OCI-LY7 (cell line): Measurements from ENCODE around the gene GALNTL6. TPM values are rescaled to one million over a fixed set of nuclear protein-coding genes. Genes with fewer than 3 reads are reported as not detected.

Source experiments
- BruUV-seq: library from RNA; stranded (reverse); fragments of 400-500 nt; replicated peaks from 2 replicates; lab custom pipeline; 2021; lab: Mats Ljungman, UMichigan
- CTCF ChIA-PET: fragments of 300-600 bp; sonication (Branson Sonifier 250); formaldehyde crosslinking; loops from one replicate; lab custom pipeline; 2022; ENCODE audit warnings: antibody characterized with exemption; ENCODE audit not compliant: unreplicated experiment; lab: Charles Lee
- POLR2A ChIA-PET: fragments of 300-600 bp; sonication (Branson Sonifier 250); formaldehyde crosslinking; loops from one replicate; lab custom pipeline; 2022; ENCODE audit warnings: antibody characterized with exemption; lab: Charles Lee
- DNase-seq: peaks from one replicate; pipeline ENCODE4 v3.0.0-alpha.2; 2015; ENCODE audit warnings: low spot score
- H2AFZ ChIP-seq: fragments of 200-600 bp; sonication (generic), shearing (Covaris generic); 2 replicates; pipeline ENCODE4 v1.6.1; 2014; ENCODE audit warnings: mild to moderate bottlenecking, antibody characterized with exemption, low read length, moderate library complexity
- H3K27ac ChIP-seq: fragments of 200-600 bp; sonication (generic); 2 replicates; pipeline ENCODE4 v1.5.1; 2014; ENCODE audit warnings: mixed run types, low read depth, mild to moderate bottlenecking, moderate library complexity, low read length, inconsistent platforms; ENCODE audit not compliant: poor library complexity, severe bottlenecking
- H3K36me3 ChIP-seq: fragments of 200-600 bp; sonication (generic); 2 replicates; pipeline ENCODE4 v1.6.1; 2014; ENCODE audit warnings: mild to moderate bottlenecking, antibody characterized with exemption, low read length, moderate library complexity, mixed read lengths; ENCODE audit not compliant: insufficient read depth
- H3K4me1 ChIP-seq: fragments of 200-600 bp; sonication (generic); 2 replicates; pipeline ENCODE4 v1.5.1; 2014; ENCODE audit warnings: mild to moderate bottlenecking, low read length; ENCODE audit not compliant: insufficient read depth, poor library complexity, severe bottlenecking
- H3K4me2 ChIP-seq: fragments of 200-600 bp; sonication (generic); 2 replicates; pipeline ENCODE4 v1.6.1; 2014; ENCODE audit warnings: mild to moderate bottlenecking, low read length
- H3K4me3 ChIP-seq: fragments of 200-600 bp; sonication (generic); 2 replicates; pipeline ENCODE4 v1.5.1; 2014; ENCODE audit warnings: mild to moderate bottlenecking, low read depth, low read length; ENCODE audit not compliant: poor library complexity, severe bottlenecking
- H3K79me2 ChIP-seq: fragments of 200-600 bp; sonication (generic); 2 replicates; pipeline ENCODE4 v1.6.1; 2016; ENCODE audit warnings: low read depth, mild to moderate bottlenecking, low read length, moderate library complexity, mixed read lengths; ENCODE audit not compliant: insufficient read depth
- H3K9me2 ChIP-seq: fragments of 200-600 bp; sonication (generic); 2 replicates; pipeline ENCODE4 v1.6.1; 2016; ENCODE audit warnings: mild to moderate bottlenecking, low read length, mixed read lengths; ENCODE audit not compliant: insufficient read depth
- H3K9me3 ChIP-seq: fragments of 200-600 bp; sonication (generic); 2 replicates; pipeline ENCODE4 v1.6.1; 2014; ENCODE audit warnings: mild to moderate bottlenecking, mixed run types, low read length, mixed read lengths
- H4K20me1 ChIP-seq: fragments of 200-600 bp; sonication (generic); 2 replicates; pipeline ENCODE4 v1.6.1; 2014; ENCODE audit warnings: mild to moderate bottlenecking, antibody characterized with exemption, low read length, moderate library complexity, mixed read lengths; ENCODE audit not compliant: insufficient read depth
- CTCF ChIP-seq: fragments of 200-600 bp; sonication (generic); conservative IDR thresholded peaks from 2 replicates; pipeline ENCODE4 v1.5.1; 2014; ENCODE audit warnings: mild to moderate bottlenecking, antibody characterized with exemption, low read length, moderate library complexity, mixed read lengths
- EZH2phosphoT487 ChIP-seq: fragments of 200-600 bp; sonication (generic); IDR thresholded peaks from 2 replicates; pipeline ENCODE4 v1.6.1; 2018; ENCODE audit warnings: low read depth, borderline replicate concordance, mild to moderate bottlenecking, mixed run types, antibody characterized with exemption, low read length, moderate library complexity, mixed read lengths
- intact Hi-C: fragments of 100-400 bp; cut with micrococcal nuclease; formaldehyde crosslinking; loops from one replicate; pipeline ENCODE4 v1.10.0; 2022; ENCODE audit not compliant: unreplicated experiment
- total RNA-seq, 2 experiments: library from RNA; depleted of rRNA in 1 of 2; stranded (reverse); fragments of >200 nt in 1 of 2; shearing (Covaris generic) in 1 of 2; gene quantifications; 2 replicates each; pipeline ENCODE4 v1.2.3, GENCODE V29; 2014 to 2022

The GALNTL6 gene
- total RNA-seq, 2 experiments from 2014 or later, result not detected

DNA sequence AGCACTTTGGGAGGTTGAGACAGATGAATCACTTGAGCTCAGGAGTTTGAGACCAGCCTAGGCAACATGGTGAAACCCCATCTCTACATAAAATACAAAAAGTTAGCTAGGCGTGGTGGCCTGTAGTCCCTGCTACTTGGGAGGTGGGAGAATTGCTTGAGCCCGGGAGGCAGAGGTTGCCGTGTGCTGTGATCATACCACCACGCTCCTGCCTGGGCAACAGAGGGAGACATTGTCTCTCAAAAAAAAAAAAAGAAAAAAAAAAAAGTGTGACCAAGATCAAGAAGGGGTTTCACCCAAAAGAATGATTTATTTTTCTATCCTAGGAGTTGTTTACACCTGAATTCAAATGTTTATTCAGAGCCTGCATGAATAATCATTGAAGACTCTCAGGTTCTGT is 783.0 kb downstream of the GALNTL6 start:
- Histone ChIP-seq H4K20me1 (no peaks in the 10 kb centered on the region), H3K79me2 (no peaks in the 10 kb centered on the region), H3K36me3 (no peaks in the 10 kb centered on the region), H3K4me1 (no peaks in the 10 kb centered on the region), H3K4me3 (no peak overlapping the region), H3K9me2 (no peaks in the 10 kb centered on the region), H2AFZ (no peak overlapping the region), H3K9me3 (no peaks in the 10 kb centered on the region), H3K27ac (no peak overlapping the region), H3K4me2 (no peak overlapping the region)
- ChIA-PET POLR2A (no interaction called here), CTCF (no interaction called here)
- no peak for DNase-seq
- intact Hi-C loops, result no loop called here
- no TSS peak for BruUV-seq
- TF ChIP-seq EZH2phosphoT487 (no peak), CTCF (no peak)

DNA sequence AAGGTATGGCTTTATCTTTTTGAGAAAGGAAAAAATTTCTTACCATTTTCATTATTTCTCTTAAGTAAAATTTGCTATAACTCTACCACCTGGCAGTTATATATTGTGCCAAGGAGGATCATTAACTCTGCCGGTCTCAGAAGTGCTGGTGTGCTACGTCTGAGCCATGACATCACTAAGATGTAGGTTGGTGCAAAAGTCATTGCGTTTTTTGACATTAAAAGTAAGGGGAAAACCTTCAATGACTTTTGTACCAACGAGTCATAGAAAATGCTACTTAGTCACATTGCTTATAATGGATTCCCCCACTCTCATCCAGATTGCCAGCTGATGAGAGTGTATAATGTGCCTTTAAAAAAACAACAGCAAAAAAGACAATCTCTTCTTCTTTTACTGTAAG is 786.4 kb downstream of the GALNTL6 start:
- Histone ChIP-seq H2AFZ (no peak overlapping the region), H4K20me1 (no peaks in the 10 kb centered on the region), H3K27ac (no peak overlapping the region), H3K36me3 (no peaks in the 10 kb centered on the region), H3K9me3 (no peaks in the 10 kb centered on the region), H3K79me2 (no peaks in the 10 kb centered on the region), H3K4me2 (no peak overlapping the region), H3K4me1 (no peaks in the 10 kb centered on the region), H3K4me3 (no peak overlapping the region), H3K9me2 (no peaks in the 10 kb centered on the region)
- POLR2A ChIA-PET, result no interaction called here
- DNase-seq, result no peak
- no TSS peak for BruUV-seq
- TF ChIP-seq CTCF (no peak), EZH2phosphoT487 (no peak)
- intact Hi-C loops, result no loop called here
- CTCF ChIA-PET, result no interaction called here

- Histone ChIP-seq H3K4me3 (no peak overlapping the region), H3K36me3 (no peaks in the 10 kb centered on the region), H3K27ac (no peak overlapping the region), H2AFZ (no peak overlapping the region), H4K20me1 (no peaks in the 10 kb centered on the region), H3K4me2 (no peak overlapping the region), H3K9me3 (no peaks in the 10 kb centered on the region), H3K79me2 (no peaks in the 10 kb centered on the region), H3K4me1 (no peaks in the 10 kb centered on the region), H3K9me2 (no peaks in the 10 kb centered on the region)
- TF ChIP-seq EZH2phosphoT487 (no peak), CTCF (no peak)
- intact Hi-C loops, result no loop called here
- BruUV-seq, result no TSS peak
- POLR2A ChIA-PET, result no interaction called here
- CTCF ChIA-PET, result no interaction called here
- DNase-seq, result no peak
These were observed 788.0 kb downstream of the GALNTL6 start for GRCh38 chr4:172601195-172601594.
